HepG2 (cell line): Measurements from ENCODE around the gene HTRA3. TPM values are rescaled to one million over a fixed set of nuclear protein-coding genes. Genes with fewer than 3 reads are reported as not detected.
A peak's percentile ranks its signal among the peaks of the same experiment; 100 is the strongest.

ENCODE experiments used
- AGO2 ChIP-seq: fragments of 200-400 bp; formaldehyde crosslinking; optimal IDR thresholded peaks from 2 replicates; pipeline ENCODE3; 2017; ENCODE audit warnings: mild to moderate bottlenecking, low read depth, low read length, moderate library complexity
- CEBPG ChIP-seq: IDR thresholded peaks from 2 replicates; pipeline ENCODE4 v1.6.1; 2016
- ERF ChIP-seq: IDR thresholded peaks from 2 replicates; pipeline ENCODE4 v1.6.1; 2018; ENCODE audit warnings: missing biosample characterization, missing genetic modification reagents
- FOXK1 ChIP-seq: sonication (generic); formaldehyde crosslinking; IDR thresholded peaks from 2 replicates; pipeline ENCODE4 v1.4.0; 2020; ENCODE audit warnings: low read depth, missing genetic modification reagents, borderline replicate concordance
- HNF4A ChIP-seq: sonication (generic); formaldehyde crosslinking; IDR thresholded peaks from 2 replicates; pipeline ENCODE4 v1.4.0; 2020; ENCODE audit warnings: missing genetic modification reagents
- KDM5B ChIP-seq: sonication (generic); formaldehyde crosslinking; IDR thresholded peaks from 2 replicates; pipeline ENCODE4 v1.4.0; 2020; ENCODE audit warnings: missing genetic modification reagents, mild to moderate bottlenecking, borderline replicate concordance
- KMT2B ChIP-seq: IDR thresholded peaks from 2 replicates; pipeline ENCODE4 v1.6.1; 2016; ENCODE audit warnings: missing genetic modification reagents, missing compliant biosample characterization
- LCORL ChIP-seq, 2 experiments: fragments of 450-650 bp in 1 of 2; sonication (generic) in 1 of 2; formaldehyde crosslinking in 1 of 2; IDR thresholded peaks; 2 replicates each; pipeline versions ENCODE4 v1.5.0 to v1.6.1; 2017 to 2020; ENCODE audit warnings: antibody characterized with exemption in 1 of 2, missing genetic modification reagents in 1 of 2
- MEIS2 ChIP-seq: sonication (generic); formaldehyde crosslinking; IDR thresholded peaks from 2 replicates; pipeline ENCODE4 v1.9.0; 2021; ENCODE audit warnings: mild to moderate bottlenecking, missing genetic modification reagents
- MTA1 ChIP-seq: sonication (generic); formaldehyde crosslinking; IDR thresholded peaks from 2 replicates; pipeline ENCODE4 v1.4.0; 2020; ENCODE audit warnings: missing genetic modification reagents, mild to moderate bottlenecking, borderline replicate concordance
- MTF1 ChIP-seq: sonication (generic); formaldehyde crosslinking; IDR thresholded peaks from 2 replicates; pipeline ENCODE4 v1.5.0; 2020; ENCODE audit warnings: missing genetic modification reagents
- MXI1 ChIP-seq: IDR thresholded peaks from 3 replicates; pipeline ENCODE4 v1.6.1; 2012; ENCODE audit warnings: low read depth, low read length, inconsistent platforms, borderline replicate concordance
- SAFB2 ChIP-seq: sonication (generic); formaldehyde crosslinking; IDR thresholded peaks from 2 replicates; pipeline ENCODE4 v1.5.1; 2020; ENCODE audit warnings: missing genetic modification reagents, low read depth, mild to moderate bottlenecking, borderline replicate concordance
- SOX6 ChIP-seq, 2 experiments: fragments of 450-650 bp in 1 of 2; sonication (generic) in 1 of 2; formaldehyde crosslinking in 1 of 2; IDR thresholded peaks; 2 replicates each; pipeline versions ENCODE4 v1.4.0 to v1.6.1; 2017 to 2020; ENCODE audit warnings: antibody characterized with exemption in 1 of 2, mild to moderate bottlenecking in 1 of 2, missing genetic modification reagents in 1 of 2
- STAG1 ChIP-seq: sonication (generic); formaldehyde crosslinking; IDR thresholded peaks from 2 replicates; pipeline ENCODE4 v1.4.0; 2020; ENCODE audit warnings: missing genetic modification reagents
- ZBTB2 ChIP-seq: sonication (generic); formaldehyde crosslinking; IDR thresholded peaks from 2 replicates; pipeline ENCODE4 v1.8.0; 2022; ENCODE audit warnings: low read depth, missing genetic modification reagents
- ZC3H13 ChIP-seq: sonication (generic); formaldehyde crosslinking; IDR thresholded peaks from 2 replicates; pipeline ENCODE4 v1.8.1; 2023; ENCODE audit warnings: mild to moderate bottlenecking, missing genetic modification reagents, moderate library complexity
- ZFX ChIP-seq: sonication (generic); formaldehyde crosslinking; IDR thresholded peaks from 2 replicates; pipeline ENCODE4 v1.4.0; 2020; ENCODE audit warnings: mild to moderate bottlenecking, low read depth, missing genetic modification reagents, moderate library complexity
- ZNF12 ChIP-seq: sonication (generic); formaldehyde crosslinking; IDR thresholded peaks from 2 replicates; pipeline ENCODE4 v1.5.0; 2020; ENCODE audit warnings: missing genetic modification reagents
- polyA plus RNA-seq, 8 experiments: library from polyadenylated mRNA; depleted of rRNA in 3 of 8; stranded (reverse) in 7 of 8; unstranded in 1 of 8; fragments of >200 nt; fragmentation: Illumina TruSeq in 4 of 8; extraction: Trizol in 4 of 8; gene quantifications; 2 replicates each; pipeline versions ENCODE4 v1.2.1 to v1.2.3, GENCODE V29; 2011 to 2016; ENCODE audit warnings: low read depth in 4 of 8, missing spikeins in 1 of 8, mixed read lengths in 1 of 8; ENCODE audit not compliant: insufficient read depth in 1 of 8
- total RNA-seq, 5 experiments: library from RNA; depleted of rRNA; stranded (reverse); fragments of >200 nt; fragmentation: Illumina TruSeq; extraction: Trizol; gene quantifications; 2 replicates each; pipeline ENCODE4 v1.2.3, GENCODE V29; 2016; ENCODE audit warnings: low read depth in 1 of 5
- TF ChIP-seq, protein P1 (sequence below): sonication (generic); formaldehyde crosslinking; IDR thresholded peaks from 2 replicates; pipeline ENCODE4 v1.5.1; 2020; ENCODE audit warnings: mild to moderate bottlenecking, missing genetic modification reagents, moderate library complexity
- TF ChIP-seq, protein P2 (sequence below): sonication (generic); formaldehyde crosslinking; IDR thresholded peaks from 2 replicates; pipeline ENCODE4 v1.4.0; 2020; ENCODE audit warnings: mild to moderate bottlenecking, missing genetic modification reagents

HTRA3 gene
- total and polyA plus RNA-seq, 2 of the 13 experiments (the other 11 are each of a cell fraction or from before 2014, with no cell fraction given) = 0.17 TPM; not detected in 1

- TF ChIP-seq, protein P1, sequence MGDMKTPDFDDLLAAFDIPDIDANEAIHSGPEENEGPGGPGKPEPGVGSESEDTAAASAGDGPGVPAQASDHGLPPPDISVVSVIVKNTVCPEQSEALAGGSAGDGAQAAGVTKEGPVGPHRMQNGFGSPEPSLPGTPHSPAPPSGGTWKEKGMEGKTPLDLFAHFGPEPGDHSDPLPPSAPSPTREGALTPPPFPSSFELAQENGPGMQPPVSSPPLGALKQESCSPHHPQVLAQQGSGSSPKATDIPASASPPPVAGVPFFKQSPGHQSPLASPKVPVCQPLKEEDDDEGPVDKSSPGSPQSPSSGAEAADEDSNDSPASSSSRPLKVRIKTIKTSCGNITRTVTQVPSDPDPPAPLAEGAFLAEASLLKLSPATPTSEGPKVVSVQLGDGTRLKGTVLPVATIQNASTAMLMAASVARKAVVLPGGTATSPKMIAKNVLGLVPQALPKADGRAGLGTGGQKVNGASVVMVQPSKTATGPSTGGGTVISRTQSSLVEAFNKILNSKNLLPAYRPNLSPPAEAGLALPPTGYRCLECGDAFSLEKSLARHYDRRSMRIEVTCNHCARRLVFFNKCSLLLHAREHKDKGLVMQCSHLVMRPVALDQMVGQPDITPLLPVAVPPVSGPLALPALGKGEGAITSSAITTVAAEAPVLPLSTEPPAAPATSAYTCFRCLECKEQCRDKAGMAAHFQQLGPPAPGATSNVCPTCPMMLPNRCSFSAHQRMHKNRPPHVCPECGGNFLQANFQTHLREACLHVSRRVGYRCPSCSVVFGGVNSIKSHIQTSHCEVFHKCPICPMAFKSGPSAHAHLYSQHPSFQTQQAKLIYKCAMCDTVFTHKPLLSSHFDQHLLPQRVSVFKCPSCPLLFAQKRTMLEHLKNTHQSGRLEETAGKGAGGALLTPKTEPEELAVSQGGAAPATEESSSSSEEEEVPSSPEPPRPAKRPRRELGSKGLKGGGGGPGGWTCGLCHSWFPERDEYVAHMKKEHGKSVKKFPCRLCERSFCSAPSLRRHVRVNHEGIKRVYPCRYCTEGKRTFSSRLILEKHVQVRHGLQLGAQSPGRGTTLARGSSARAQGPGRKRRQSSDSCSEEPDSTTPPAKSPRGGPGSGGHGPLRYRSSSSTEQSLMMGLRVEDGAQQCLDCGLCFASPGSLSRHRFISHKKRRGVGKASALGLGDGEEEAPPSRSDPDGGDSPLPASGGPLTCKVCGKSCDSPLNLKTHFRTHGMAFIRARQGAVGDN (CRISPR knock-in tag) = peak; percentile 80
- TF ChIP-seq ERF (CRISPR knock-in tag) (0 out of 2 replicates have a peak, but pooled peaks have one; percentile 37), STAG1 (peak; percentile 87), HNF4A (0 out of 2 replicates have a peak, but pooled peaks have one; percentile 13), FOXK1 (0 out of 2 replicates have a peak, but pooled peaks have one; percentile 11), CEBPG (CRISPR knock-in tag) (no peak), SAFB2 (no peak), ZC3H13 (CRISPR knock-in tag) (peak; percentile 50; the same call in 1 of the 2 replicates), ZFX (CRISPR knock-in tag) (0 out of 2 replicates have a peak, but pooled peaks have one; percentile 13), KDM5B (CRISPR knock-in tag) (peak; percentile 48; the same call in 1 of the 2 replicates), MXI1 (no peak), AGO2 (peak; percentile 94), MTA1 (CRISPR knock-in tag) (peak; percentile 19; the same call in 1 of the 2 replicates), ZBTB2 (CRISPR knock-in tag) (no peak), MTF1 (CRISPR knock-in tag) (no peak), ZNF12 (CRISPR knock-in tag) (no peak), MEIS2 (CRISPR knock-in tag) (0 out of 2 replicates have a peak, but pooled peaks have one; percentile 24), LCORL (IDR thresholded peaks at IDR 0.05) (no peak), LCORL (CRISPR knock-in tag; IDR thresholded peaks at IDR 0.05) (peak; percentile 67; the same call in 1 of the 2 replicates), KMT2B (CRISPR knock-in tag) (no peak), SOX6 (IDR thresholded peaks at IDR 0.05) (no peak), SOX6 (CRISPR knock-in tag; IDR thresholded peaks at IDR 0.05) (0 out of 2 replicates have a peak, but pooled peaks have one; percentile 27)
- TF ChIP-seq, protein P2, sequence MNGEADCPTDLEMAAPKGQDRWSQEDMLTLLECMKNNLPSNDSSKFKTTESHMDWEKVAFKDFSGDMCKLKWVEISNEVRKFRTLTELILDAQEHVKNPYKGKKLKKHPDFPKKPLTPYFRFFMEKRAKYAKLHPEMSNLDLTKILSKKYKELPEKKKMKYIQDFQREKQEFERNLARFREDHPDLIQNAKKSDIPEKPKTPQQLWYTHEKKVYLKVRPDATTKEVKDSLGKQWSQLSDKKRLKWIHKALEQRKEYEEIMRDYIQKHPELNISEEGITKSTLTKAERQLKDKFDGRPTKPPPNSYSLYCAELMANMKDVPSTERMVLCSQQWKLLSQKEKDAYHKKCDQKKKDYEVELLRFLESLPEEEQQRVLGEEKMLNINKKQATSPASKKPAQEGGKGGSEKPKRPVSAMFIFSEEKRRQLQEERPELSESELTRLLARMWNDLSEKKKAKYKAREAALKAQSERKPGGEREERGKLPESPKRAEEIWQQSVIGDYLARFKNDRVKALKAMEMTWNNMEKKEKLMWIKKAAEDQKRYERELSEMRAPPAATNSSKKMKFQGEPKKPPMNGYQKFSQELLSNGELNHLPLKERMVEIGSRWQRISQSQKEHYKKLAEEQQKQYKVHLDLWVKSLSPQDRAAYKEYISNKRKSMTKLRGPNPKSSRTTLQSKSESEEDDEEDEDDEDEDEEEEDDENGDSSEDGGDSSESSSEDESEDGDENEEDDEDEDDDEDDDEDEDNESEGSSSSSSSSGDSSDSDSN = no peak
Observed at GRCh38 chr4:8241895-8242696, 27.5 kb upstream of the HTRA3 start (continued).
